Ishikawa (cell line): ENCODE measurements around the gene SMPD3.

Experiments
- CEBPB ChIP-seq: IDR thresholded peaks from 2 replicates; pipeline ENCODE4 v1.6.1; 2012
- REST ChIP-seq: IDR thresholded peaks from 2 replicates; pipeline ENCODE4 v1.6.1; 2012; ENCODE audit warnings: low read depth, mild to moderate bottlenecking
- TAF1 ChIP-seq: IDR thresholded peaks from 2 replicates; pipeline ENCODE4 v1.6.1; 2012; ENCODE audit warnings: low read depth, mild to moderate bottlenecking

DNA sequence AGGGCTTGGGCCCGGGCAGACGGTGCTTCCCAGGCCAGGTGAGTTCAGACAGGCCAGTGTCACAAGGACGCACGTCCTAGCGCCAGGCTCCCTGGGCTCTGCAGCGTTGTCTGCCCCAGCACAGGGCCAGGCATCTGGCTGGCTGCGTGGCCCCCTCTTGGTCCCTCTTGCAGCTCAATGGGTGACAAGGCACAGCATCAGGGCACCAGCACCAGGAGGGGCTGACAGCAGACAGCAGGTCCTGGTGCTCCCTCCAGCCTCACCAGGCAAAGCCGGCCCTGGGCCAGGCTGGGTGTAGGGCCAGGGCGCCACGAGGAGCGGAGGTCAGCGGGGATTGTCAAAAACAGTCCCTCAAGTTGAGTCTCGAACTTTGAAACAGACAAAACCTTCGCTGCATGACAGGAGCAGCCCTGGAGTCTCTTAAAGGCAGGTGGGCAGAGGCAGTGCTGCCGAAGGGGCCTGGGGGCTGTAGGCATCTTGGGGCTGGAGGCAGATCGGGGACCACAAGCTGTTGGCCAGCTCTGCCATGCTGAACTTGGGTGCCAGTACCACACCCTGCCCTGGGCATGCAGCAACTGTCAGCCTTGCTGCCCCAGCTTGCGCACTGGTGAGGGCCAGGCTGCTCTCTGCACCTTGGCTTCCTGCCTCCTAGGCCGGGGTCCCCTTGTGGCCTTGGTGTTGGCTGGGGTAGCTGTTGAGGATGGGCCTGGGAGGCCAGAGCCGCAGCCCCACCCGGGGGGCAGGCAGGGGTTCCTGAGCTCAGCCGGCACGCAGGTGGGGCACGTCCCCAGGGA lies 88.7 kb downstream of the SMPD3 start:
- TF ChIP-seq CEBPB (no peak), TAF1 (no peak), REST (no peak)
